ENCODE measurements around the gene CEBPG. TPM values are rescaled to one million over a fixed set of nuclear protein-coding genes. Genes with fewer than 3 reads are reported as not detected.

The CEBPG gene
- total and polyA plus RNA-seq, 5 donors = 12.7 to 18.3 (median 15.5) TPM

DNA sequence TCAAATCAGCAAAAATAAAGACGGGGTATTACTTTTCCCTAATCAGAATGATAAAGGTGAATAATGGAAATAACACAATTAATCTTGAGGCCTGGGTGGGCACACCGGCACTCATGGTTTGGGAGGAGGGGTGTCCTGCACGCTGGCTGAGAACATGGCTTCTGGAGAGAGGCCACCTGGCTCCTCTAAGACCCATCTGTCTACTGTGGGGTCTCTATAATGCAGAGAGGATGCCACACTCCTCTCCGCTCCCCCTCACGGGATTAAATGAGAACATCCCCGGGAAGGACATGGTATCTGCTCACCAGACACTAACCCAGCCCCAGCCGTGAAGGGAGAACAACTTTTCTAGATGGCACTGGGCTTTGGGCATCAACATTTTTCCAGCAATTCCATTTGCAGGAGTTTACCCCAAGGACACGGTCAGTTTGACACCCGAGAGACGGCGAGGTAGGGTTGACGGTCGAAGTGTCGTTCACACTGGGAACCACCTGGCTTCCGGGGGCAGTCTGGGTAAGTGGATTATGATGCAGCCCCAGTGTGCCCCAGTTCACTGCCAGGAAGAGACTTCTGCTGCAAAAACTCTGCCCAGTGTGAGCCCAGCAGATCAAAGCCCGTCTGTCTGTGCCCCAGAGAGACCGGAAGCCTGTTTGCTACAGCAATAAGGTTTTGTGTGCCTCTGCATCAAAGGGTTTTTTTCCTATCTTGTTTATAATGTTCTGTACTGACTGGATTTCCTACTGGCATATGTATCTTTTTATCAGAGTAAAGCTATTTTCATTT is 56.6 kb downstream of the CEBPG start:
- ATAC-seq = no peak
- Histone ChIP-seq H3K4me1 (ENCODE audit: control insufficient read depth, insufficient read depth, low read length) (no peaks in the 10 kb centered on the region), H3K27me3 (ENCODE audit: control insufficient read depth, insufficient read depth) (no peaks in the 10 kb centered on the region), H3K9me3 (ENCODE audit: control insufficient read depth, low read length) (no peaks in the 10 kb centered on the region), H3K27ac (ENCODE audit: low read length) (no peak overlapping the region), H3K4me3 (ENCODE audit: low read length) (no peak overlapping the region)
- 73% methylated on average over 17 of the region's 17 CpGs for WGBS
- intact Hi-C loops (cut with DNase I) = loop anchor here in 2 of 4 donors (2.0 to 5.0 kb wide), 2 partner anchors 341 to 342 kb away; no protein-coding TSS in a partner anchor
- peak; percentile 10 to 18 (median 16) for DNase-seq

DNA sequence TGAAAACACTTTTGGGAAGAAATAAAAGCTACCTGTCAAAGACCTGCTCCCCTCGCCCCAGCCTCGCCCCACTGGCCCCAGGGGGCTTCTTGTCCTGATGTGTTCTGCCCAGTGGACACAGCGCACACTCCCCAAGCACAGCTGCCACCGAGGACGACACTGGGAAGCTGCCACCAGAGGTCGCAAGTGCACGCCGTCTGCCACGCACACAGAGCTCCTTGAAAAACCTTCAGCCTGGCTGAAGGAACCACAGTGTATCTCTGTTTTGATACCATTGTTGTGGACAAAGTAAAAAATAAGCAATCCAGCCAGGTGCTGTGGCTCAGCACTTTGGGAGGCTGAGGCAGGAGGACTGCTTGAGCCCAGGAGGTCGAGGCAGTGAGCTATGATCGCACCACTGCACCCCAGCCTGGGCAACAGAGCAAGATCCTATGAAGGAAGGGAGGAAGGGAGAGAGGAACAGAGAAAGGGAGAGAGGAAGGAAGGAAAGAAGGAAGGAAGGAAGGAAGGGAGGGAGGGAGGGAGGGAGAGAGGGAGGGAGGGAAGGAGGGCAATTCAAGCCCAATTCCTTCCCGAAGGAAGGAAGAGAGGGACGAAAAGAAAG is 57.3 kb downstream of the CEBPG start:
- no peaks in the 10 kb centered on the region for H3K4me1 ChIP-seq (ENCODE audit: control insufficient read depth, insufficient read depth, low read length)
- no peak overlapping the region for H3K4me3 ChIP-seq (ENCODE audit: low read length)
- WGBS = 30% methylated on average over 13 of the region's 13 CpGs
- peak; percentile 61 to 77 for ATAC-seq
- H3K9me3 ChIP-seq (ENCODE audit: control insufficient read depth, low read length) = no peaks in the 10 kb centered on the region
- intact Hi-C loops (cut with DNase I) = loop anchor here in 2 of 4 donors (2.0 to 5.0 kb wide), 2 partner anchors 340 to 342 kb away; no protein-coding TSS in a partner anchor
- no peak overlapping the region for H3K27ac ChIP-seq (ENCODE audit: low read length)
- no peaks in the 10 kb centered on the region for H3K27me3 ChIP-seq (ENCODE audit: control insufficient read depth, insufficient read depth)
- peak; percentile 60 to 88 (median 86) for DNase-seq

DNA sequence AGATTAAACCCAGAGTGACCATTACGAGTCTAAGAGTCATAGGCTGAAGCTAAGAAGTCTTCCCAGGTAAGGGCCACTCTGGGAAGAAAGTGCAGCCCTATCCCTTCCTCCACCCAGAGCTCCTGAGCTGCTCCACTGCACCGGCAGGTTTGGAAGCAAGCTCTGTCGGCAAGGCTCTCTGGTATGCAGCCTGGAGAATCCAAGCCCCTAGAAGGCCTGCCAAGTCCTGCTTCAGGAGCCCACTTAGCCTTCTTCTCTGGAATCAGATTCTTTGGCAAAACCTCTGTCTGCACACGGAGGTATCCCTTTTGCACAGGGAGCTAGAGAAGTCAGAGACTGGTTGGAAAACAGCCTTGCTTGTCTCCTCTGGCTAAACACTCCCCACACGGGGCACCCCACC is 58.5 kb downstream of the CEBPG start:
- ATAC-seq = no peak
- intact Hi-C loops (cut with DNase I) = loop anchor here in 2 of 4 donors (2.0 to 5.0 kb wide), 2 partner anchors 337 to 340 kb away; no protein-coding TSS in a partner anchor
- Histone ChIP-seq H3K4me3 (ENCODE audit: low read length) (no peak overlapping the region), H3K27me3 (ENCODE audit: control insufficient read depth, insufficient read depth) (no peaks in the 10 kb centered on the region), H3K9me3 (ENCODE audit: control insufficient read depth, low read length) (no peaks in the 10 kb centered on the region), H3K4me1 (ENCODE audit: control insufficient read depth, insufficient read depth, low read length) (no peaks in the 10 kb centered on the region), H3K27ac (ENCODE audit: low read length) (no peak overlapping the region)
- WGBS = 48% methylated on average over 5 of the region's 5 CpGs
- DNase-seq = no peak

Other genes with a start within 250 kb of the CEBPG start
- gene WDR88, start 241.6 kb upstream of the CEBPG start, total RNA-seq = not detected
- not detected for gene WDR88, start 241.6 kb upstream of the CEBPG start, polyA plus RNA-seq
- 10 to 100 TPM; 14.4 to 20.7 (median 14.8) TPM for gene LRP3, start 179.4 kb upstream of the CEBPG start, total RNA-seq
- 13.2 TPM for gene LRP3, start 179.4 kb upstream of the CEBPG start, polyA plus RNA-seq
- not detected for gene SLC7A10, start 147.9 kb upstream of the CEBPG start, total RNA-seq
- gene SLC7A10, start 147.9 kb upstream of the CEBPG start, polyA plus RNA-seq = 0.70 TPM
- gene CEBPA, start 71.2 kb upstream of the CEBPG start, total RNA-seq = 1 to 10 TPM; 2.1 to 5.2 (median 3.3) TPM
- 8.7 TPM for gene CEBPA, start 71.2 kb upstream of the CEBPG start, polyA plus RNA-seq
- gene PEPD, start 148.1 kb downstream of the CEBPG start, total RNA-seq = 10 to 100 TPM; 27.7 to 37.5 (median 34.9) TPM
- gene PEPD, start 148.1 kb downstream of the CEBPG start, polyA plus RNA-seq = 30.1 TPM
- under 1 TPM in 3 of 4 donors, not detected in 1; 0.15 to 0.37 (median 0.36) TPM for gene CHST8, start 248.2 kb downstream of the CEBPG start, total RNA-seq
- gene CHST8, start 248.2 kb downstream of the CEBPG start, polyA plus RNA-seq = 0.63 TPM

Data from right cardiac atrium (tissue), 5 donors.